ENCODE measurements around the gene KLF7. TPM values are rescaled to one million over a fixed set of nuclear protein-coding genes. Genes with fewer than 3 reads are reported as not detected.

Gene KLF7
- 10 to 100 TPM; 17.9 to 22.9 TPM for total RNA-seq

GRCh38 chr2:207165121-207166038, at the start of gene KLF7:
KLF7 (minus strand) TSS chr2:207165948; CDS start chr2:207165568, 380 bp downstream.
- Mint-ChIP-seq H3K4me1 (peaks cover 39% of the 10 kb centered on the region), H3K9me3 (no peaks in the 10 kb centered on the region), H3K36me3 (peaks cover 6% of the 10 kb centered on the region), H3K27ac (peak within 1 kb of the TSS; percentile 96), H3K27me3 (no peaks in the 10 kb centered on the region), H3K4me3 (peak within 1 kb of the TSS; percentile 87)
- DNase-seq (peak; percentile 60), ATAC-seq (ENCODE audit: low read depth) (no peak)
- POLR2A ChIA-PET = interaction anchor here (0.5 to 5.5 kb wide), 16 partner anchors 10 to 546 kb away, joined by 3 to 107 read pairs (median 5); partner anchors contain the start of genes CCNYL1, CREB1 and METTL21A

DNA sequence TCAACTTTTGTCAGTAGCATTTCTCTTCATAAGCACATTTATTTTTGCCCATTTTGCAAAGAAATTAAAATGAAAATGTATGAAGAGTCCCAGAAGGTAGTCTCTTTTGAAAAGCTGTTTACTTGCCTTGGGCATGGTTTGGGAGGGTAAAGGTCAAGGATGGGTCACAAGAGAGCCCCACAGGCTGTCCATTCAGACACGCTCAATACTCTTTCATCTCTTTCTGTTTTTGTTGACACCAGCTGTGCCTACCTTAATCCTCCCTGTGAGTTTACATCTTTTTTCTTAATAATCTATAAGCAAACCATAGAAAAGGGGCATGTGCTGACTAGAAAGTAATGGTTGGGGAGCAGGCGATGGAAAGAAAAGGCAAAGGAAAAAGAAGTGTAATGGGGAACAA, 49.6 kb upstream of the KLF7 start:
- Mint-ChIP-seq H3K36me3 (no peaks in the 10 kb centered on the region), H3K27me3 (peaks cover 6% of the 10 kb centered on the region), H3K4me3 (no peak overlapping the region), H3K9me3 (peaks cover 5% of the 10 kb centered on the region), H3K27ac (no peak overlapping the region), H3K4me1 (no peaks in the 10 kb centered on the region)
- ATAC-seq (ENCODE audit: low read depth) (no peak), DNase-seq (no peak)
- POLR2A ChIA-PET = no interaction called here

GRCh38 chr2:207214446-207214845, 48.7 kb upstream of the KLF7 start:
- POLR2A ChIA-PET = no interaction called here
- ATAC-seq (ENCODE audit: low read depth) (no peak), DNase-seq (no peak)
- Mint-ChIP-seq H3K36me3 (no peaks in the 10 kb centered on the region), H3K4me1 (no peaks in the 10 kb centered on the region), H3K27ac (no peak overlapping the region), H3K27me3 (peaks cover 2% of the 10 kb centered on the region), H3K4me3 (no peak overlapping the region), H3K9me3 (peaks cover 5% of the 10 kb centered on the region)

GRCh38 chr2:207206011-207206410, 40.3 kb upstream of the KLF7 start:
- no peaks in the 10 kb centered on the region for H3K9me3 Mint-ChIP-seq
- no peaks in the 10 kb centered on the region for H3K4me1 Mint-ChIP-seq
- no peak overlapping the region for H3K4me3 Mint-ChIP-seq
- H3K27me3 Mint-ChIP-seq = no peaks in the 10 kb centered on the region
- H3K36me3 Mint-ChIP-seq = no peaks in the 10 kb centered on the region
- no peak for ATAC-seq (ENCODE audit: low read depth)
- no peak overlapping the region for H3K27ac Mint-ChIP-seq
- DNase-seq = no peak
- POLR2A ChIA-PET = no interaction called here

GRCh38 chr2:207205173-207205957, 39.6 kb upstream of the KLF7 start:
- Mint-ChIP-seq H3K27me3 (no peaks in the 10 kb centered on the region), H3K4me1 (no peaks in the 10 kb centered on the region), H3K27ac (no peak overlapping the region), H3K36me3 (no peaks in the 10 kb centered on the region), H3K9me3 (no peaks in the 10 kb centered on the region), H3K4me3 (no peak overlapping the region)
- POLR2A ChIA-PET = no interaction called here
- no peak for DNase-seq
- ATAC-seq (ENCODE audit: low read depth) = no peak

DNA sequence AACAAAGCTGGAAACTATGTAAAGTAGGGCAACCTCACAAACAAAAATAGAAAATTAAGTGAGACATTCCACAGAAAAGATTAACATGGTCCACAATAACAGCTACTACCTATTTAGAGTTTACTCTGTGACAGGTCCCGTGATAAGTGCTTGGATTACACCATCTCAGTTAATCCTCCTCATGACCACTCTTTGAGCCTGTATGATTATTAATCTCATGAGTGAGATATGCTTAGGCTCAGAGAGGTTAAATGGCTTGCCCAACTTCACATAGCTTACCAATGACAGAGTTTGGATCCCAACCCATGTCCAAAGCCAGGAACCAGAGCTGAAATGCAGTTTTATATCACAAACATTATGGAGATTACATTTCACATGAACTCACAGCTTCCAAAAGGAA, 37.3 kb upstream of the KLF7 start:
- no peak overlapping the region for H3K27ac Mint-ChIP-seq
- H3K36me3 Mint-ChIP-seq = no peaks in the 10 kb centered on the region
- ATAC-seq (ENCODE audit: low read depth) = no peak
- DNase-seq = no peak
- peaks cover 2% of the 10 kb centered on the region for H3K9me3 Mint-ChIP-seq
- no peaks in the 10 kb centered on the region for H3K27me3 Mint-ChIP-seq
- POLR2A ChIA-PET = no interaction called here
- no peaks in the 10 kb centered on the region for H3K4me1 Mint-ChIP-seq
- H3K4me3 Mint-ChIP-seq = no peak overlapping the region

DNA sequence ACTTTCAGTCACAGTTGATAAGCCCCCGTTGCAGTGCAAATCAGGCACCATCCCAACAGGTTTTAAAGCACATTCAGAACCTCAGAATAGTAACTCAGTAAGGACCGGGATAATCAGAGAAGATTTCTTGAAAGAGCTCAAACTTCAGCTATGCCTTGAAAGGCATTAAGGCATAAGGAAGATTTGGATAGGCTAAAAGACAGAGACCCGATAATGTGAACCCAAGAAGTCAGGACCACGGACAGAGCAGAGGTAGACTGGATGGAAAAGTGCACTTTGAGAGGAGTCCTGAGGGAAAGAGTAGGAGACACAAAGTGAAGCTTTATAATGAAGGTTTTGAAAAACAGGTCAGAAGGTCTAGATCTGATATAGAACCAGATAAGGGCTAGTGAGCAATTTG, 36.9 kb upstream of the KLF7 start:
- ATAC-seq (ENCODE audit: low read depth) = no peak
- no peaks in the 10 kb centered on the region for H3K4me1 Mint-ChIP-seq
- H3K36me3 Mint-ChIP-seq = no peaks in the 10 kb centered on the region
- POLR2A ChIA-PET = no interaction called here
- H3K27ac Mint-ChIP-seq = no peak overlapping the region
- no peak overlapping the region for H3K4me3 Mint-ChIP-seq
- DNase-seq = no peak
- no peaks in the 10 kb centered on the region for H3K27me3 Mint-ChIP-seq
- peaks cover 2% of the 10 kb centered on the region for H3K9me3 Mint-ChIP-seq

GRCh38 chr2:207201416-207201815, 35.7 kb upstream of the KLF7 start:
- Mint-ChIP-seq H3K9me3 (peaks cover 2% of the 10 kb centered on the region), H3K36me3 (no peaks in the 10 kb centered on the region), H3K4me3 (no peak overlapping the region), H3K27ac (no peak overlapping the region), H3K4me1 (no peaks in the 10 kb centered on the region), H3K27me3 (no peaks in the 10 kb centered on the region)
- POLR2A ChIA-PET = no interaction called here
- DNase-seq (no peak), ATAC-seq (ENCODE audit: low read depth) (no peak)

- Mint-ChIP-seq H3K4me1 (no peaks in the 10 kb centered on the region), H3K27me3 (peaks cover 2% of the 10 kb centered on the region), H3K9me3 (peaks cover 2% of the 10 kb centered on the region), H3K4me3 (no peak overlapping the region), H3K27ac (no peak overlapping the region), H3K36me3 (no peaks in the 10 kb centered on the region)
- DNase-seq = no peak
- ATAC-seq (ENCODE audit: low read depth) = no peak
- POLR2A ChIA-PET = no interaction called here
Observed at GRCh38 chr2:207200136-207200535, 34.4 kb upstream of the KLF7 start.

- POLR2A ChIA-PET = no interaction called here
- Mint-ChIP-seq H3K4me1 (peaks cover 2% of the 10 kb centered on the region), H3K36me3 (no peaks in the 10 kb centered on the region), H3K9me3 (peaks cover 2% of the 10 kb centered on the region), H3K4me3 (no peak overlapping the region), H3K27me3 (peaks cover 9% of the 10 kb centered on the region), H3K27ac (no peak overlapping the region)
- ATAC-seq (ENCODE audit: low read depth) = no peak
- no peak for DNase-seq
Observed at GRCh38 chr2:207194028-207194427, 28.3 kb upstream of the KLF7 start.

DNA sequence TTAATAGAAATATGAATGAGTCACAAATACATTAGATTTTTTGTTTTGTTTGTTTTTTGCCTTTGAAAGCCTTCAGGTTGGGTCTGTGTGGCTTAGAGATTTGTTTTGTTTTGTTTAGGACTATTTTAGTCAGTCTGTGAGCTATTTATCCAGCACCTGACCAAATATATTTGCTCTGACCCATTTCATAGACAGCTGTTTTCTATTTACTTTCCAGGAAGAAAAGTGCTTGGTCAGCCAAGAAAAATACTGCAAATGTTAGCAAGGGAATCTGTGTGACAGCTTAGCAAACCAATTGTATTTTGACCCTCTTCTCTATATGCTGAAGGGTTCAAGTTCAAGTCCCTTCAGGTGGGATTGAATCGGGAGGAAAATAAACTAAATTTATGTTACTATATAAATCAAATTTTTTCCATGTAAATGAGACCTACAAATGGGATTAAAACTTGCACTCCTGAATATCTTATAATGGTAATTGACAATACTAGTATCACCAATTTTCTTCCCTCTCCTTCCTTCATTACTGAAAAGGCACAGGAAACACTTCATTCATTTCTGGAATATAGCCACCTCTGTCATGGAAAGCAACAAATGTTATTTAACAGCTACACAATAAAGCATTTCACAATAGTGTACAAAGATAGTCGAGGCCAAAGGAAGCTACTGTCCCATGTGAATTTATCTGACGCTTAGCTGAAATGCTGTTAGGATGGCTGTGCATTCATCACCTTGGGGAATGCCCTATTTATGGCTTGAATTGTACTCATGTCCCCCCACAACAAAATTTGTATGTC, 23.1 kb upstream of the KLF7 start:
- Mint-ChIP-seq H3K27ac (no peak overlapping the region), H3K4me3 (no peak overlapping the region), H3K4me1 (peaks cover 7% of the 10 kb centered on the region), H3K9me3 (peaks cover 10% of the 10 kb centered on the region), H3K27me3 (peaks cover 3% of the 10 kb centered on the region), H3K36me3 (peaks cover 5% of the 10 kb centered on the region)
- DNase-seq (no peak), ATAC-seq (ENCODE audit: low read depth) (no peak)
- POLR2A ChIA-PET = interaction anchor here (0.5 kb wide), 1 partner anchor 270 kb away, joined by 3 read pairs; no protein-coding TSS in a partner anchor

DNA sequence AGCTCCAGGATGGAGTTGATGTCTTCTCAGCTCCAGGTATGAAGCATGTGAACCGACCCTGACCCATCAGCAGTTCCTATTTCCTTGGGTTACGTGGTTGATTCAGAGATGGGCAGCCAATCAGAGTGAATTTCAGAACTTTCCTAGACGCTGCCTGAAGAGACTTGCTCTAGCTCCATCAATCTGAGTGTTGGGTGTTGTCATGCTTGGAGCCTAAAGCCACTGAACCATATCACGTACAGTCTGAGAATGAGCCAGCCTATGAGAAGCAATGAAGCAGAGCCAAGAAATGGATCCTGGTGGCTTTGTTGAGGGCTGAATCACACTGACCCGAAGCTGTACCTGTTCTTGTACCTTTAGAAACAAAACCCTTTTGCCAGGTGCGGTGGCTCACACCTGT, 19.6 kb upstream of the KLF7 start:
- peaks cover 5% of the 10 kb centered on the region for H3K4me1 Mint-ChIP-seq
- POLR2A ChIA-PET = no interaction called here
- H3K36me3 Mint-ChIP-seq = peaks cover 5% of the 10 kb centered on the region
- no peak overlapping the region for H3K4me3 Mint-ChIP-seq
- H3K9me3 Mint-ChIP-seq = peaks cover 10% of the 10 kb centered on the region
- ATAC-seq (ENCODE audit: low read depth) (no peak), DNase-seq (no peak)
- no peaks in the 10 kb centered on the region for H3K27me3 Mint-ChIP-seq
- no peak overlapping the region for H3K27ac Mint-ChIP-seq

- Mint-ChIP-seq H3K4me3 (no peak overlapping the region), H3K36me3 (peaks cover 5% of the 10 kb centered on the region), H3K4me1 (peaks cover 5% of the 10 kb centered on the region), H3K9me3 (peaks cover 10% of the 10 kb centered on the region), H3K27ac (no peak overlapping the region), H3K27me3 (peaks cover 3% of the 10 kb centered on the region)
- POLR2A ChIA-PET = no interaction called here
- DNase-seq (no peak), ATAC-seq (ENCODE audit: low read depth) (no peak)
Observed at GRCh38 chr2:207184768-207185167, 19.0 kb upstream of the KLF7 start.

Measured in activated naive CD8-positive, alpha-beta T cell treated with anti-CD3 and anti-CD28 coated beads, Interleukin-2, amount 10 ng/mL, durations not matched to agents 7 days and 5 days (primary cell).